HG03196 (cell line): ENCODE measurements around the gene PSMC1.

Experiments
- ATAC-seq: cut with Tn5 transposase; IDR thresholded peaks from one replicate; pipeline ENCODE4 v1.9.1; 2021; ENCODE audit not compliant: unreplicated experiment

The PSMC1 gene

DNA sequence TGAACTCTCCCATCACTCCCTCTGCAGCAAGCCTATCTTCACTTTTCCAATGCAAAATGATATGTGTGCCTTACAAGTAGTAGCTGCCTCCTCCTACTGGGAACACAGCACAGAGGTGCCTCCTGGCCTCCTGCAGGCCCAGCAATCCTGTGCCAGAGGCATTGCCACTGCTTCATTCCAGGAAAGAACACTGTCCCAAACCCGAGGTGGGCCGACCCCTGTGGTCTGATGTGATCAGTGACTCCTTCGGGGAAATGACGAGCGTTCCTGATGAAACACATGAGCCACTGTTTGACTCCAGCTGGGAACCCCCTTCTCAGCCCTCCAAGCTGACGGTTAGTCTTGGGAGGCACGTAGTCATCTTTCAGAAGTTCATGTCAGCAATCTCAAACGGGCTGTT is 19.5 kb downstream of the PSMC1 start:
- ATAC-seq: no peak

DNA sequence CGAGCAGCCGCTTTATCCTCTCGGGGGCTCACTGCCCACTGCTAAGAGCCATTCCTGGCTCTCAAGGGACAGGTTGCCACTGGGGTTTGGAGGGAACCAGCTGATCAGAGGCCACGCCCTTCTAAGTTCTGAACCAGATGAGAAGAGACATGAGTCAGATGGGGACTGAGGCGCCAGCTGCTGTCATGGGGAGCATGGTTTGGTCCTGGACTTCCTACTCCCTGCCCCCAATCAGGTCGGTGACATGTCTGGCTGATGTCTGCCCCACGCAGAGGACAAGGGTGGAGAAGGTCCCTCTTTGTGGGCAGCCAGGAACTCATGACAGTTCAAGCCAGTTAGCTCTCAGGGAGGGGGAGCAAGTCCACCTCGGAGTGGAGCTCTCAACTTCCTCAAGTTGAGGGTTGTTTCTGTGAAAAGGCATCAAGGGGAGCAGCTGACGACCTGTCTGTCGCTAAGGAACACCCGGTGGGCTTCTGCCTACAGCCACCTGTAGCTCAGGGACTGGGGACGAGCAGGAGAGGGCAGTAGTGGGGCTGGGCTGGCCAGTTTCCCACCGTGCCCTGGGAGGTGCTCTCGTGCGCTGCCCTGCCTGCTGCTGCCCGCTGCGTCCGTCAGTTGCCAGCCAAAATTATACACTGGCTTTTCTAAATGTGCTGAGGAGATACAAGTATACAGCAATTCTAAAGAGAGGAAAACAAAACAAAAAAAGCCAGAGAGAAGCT is 20.5 kb downstream of the PSMC1 start:
- no peak for ATAC-seq

DNA sequence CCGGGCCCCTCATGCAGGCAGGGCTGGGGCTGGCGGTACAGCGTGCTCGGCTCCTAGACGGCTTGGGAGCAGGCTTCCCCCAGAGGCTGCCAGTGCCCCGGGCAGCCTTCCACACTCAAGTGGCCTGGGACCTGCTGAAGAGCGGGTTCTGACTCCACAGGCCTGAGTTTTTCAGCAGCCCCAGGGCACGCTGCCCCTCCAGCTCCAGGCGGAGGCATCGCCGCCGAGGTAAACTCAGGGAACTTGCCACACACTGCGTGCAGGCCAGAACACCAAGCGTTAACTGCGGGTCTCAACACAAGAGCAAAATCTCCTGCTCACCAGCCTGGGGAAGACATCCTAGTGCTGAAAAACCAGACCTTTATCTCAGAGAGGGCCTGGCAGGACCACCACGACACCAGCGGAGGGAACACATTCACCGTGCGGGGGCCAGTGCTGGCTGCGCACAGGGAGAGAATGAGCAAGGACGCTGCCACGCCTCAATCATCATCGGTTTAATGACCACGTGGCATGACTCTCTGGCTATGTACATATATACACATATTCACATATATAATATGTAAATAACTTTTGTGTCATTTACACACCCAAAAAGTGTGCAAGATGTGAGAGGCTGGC is 21.3 kb downstream of the PSMC1 start:
- no peak for ATAC-seq

DNA sequence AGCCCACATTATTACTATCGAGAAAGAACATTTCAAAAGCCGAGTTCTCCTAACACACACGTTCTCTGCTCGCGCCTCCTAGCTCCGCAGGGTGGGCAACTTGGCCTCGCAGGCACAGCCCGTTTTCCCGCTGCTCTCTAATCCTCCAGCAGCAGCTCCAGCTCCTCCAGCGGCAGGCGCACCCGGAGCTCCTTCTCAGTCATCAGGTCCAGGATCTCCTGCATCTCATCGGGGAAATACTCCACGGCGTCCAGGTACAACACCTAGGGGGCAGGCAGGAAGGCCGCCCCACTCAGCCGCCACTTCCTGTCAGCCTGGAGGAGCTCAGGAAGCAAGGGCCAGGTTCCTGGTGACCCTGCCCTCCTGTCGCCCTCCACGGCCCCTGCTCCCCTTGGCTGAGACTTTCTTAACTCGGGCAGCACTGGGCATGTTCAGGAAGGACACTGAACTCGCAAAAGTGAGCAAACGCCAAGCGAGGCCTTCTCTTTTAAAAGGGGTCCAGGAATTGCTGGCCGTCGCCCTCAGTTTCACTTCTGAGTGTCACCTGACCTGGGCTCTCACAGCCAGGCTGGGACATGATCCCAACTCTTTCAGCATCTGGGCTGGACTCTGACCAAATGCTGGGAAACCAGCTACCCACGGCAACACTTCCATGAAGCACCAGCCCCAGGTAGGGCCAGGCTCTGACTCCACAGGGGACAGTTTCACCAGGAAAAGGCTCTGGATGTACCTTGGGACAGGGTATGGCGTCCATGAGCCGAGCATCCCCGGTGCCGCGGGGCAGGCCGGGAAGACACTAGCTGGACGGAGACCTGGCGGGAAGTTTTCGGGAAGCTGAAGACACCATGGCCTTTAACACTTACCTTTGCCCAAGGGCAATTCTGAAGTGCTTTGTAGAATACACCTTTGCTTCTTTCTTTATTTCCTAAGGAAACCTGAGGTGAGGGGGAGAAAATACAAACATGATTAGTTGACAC is 22.1 kb downstream of the PSMC1 start:
- no peak for ATAC-seq

DNA sequence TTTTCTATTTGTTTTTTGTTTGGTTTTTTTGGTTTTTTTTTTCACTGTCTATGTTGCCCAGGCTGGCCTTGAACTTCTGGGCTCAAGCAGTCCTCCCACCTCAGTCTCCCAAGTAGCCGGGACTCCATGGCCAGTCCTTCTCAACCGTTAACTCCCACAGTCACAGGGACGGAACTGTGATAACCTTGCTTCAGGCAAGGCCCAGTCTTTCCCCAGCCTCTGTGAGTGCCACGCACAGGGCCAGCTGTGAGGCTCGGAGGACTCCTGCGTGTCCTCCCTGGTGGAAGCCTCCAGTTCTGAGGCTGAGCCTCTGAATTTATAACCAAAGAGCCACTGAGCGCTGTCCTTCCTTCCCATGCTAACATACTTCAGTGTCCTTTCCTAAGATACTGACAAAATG is 23.7 kb downstream of the PSMC1 start:
- no peak for ATAC-seq

DNA sequence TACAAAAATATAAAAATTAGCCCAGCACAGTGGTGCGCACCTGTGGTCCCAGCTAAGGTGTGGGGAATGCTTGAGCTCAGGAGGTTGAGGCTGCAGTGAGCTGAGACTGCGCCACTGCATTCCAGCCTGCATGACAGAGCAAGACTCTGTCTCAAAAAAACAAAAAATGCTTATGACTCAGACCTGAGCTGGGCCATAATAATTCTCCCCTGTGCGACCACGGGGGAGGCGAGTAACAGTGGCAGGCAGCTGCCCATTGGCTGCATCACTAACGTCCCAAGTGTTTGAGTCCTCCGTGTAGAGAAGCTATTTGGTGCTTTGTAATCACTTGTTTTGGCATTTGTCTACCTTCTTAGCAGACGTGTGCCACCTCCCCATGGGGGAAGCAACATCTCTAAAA is 24.9 kb downstream of the PSMC1 start:
- ATAC-seq: no peak

DNA sequence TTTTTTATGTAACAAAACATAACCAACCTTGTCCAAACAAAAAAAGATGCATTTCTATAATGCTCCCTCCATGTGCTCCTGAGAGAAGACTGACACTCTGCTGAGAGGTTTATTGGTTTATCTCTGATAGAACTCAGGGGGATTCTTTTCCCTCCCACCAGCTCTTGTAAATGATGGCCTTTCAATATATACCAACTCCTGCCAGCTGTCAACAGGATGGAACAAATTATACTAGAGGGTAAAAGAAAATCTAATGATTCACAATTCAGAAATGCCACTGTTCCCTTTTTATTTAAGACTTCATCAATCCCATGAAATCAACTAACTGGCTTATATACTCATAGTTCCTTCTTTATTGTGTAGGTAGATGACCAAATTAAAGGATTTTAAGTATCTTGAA is 25.4 kb downstream of the PSMC1 start:
- ATAC-seq: no peak

DNA sequence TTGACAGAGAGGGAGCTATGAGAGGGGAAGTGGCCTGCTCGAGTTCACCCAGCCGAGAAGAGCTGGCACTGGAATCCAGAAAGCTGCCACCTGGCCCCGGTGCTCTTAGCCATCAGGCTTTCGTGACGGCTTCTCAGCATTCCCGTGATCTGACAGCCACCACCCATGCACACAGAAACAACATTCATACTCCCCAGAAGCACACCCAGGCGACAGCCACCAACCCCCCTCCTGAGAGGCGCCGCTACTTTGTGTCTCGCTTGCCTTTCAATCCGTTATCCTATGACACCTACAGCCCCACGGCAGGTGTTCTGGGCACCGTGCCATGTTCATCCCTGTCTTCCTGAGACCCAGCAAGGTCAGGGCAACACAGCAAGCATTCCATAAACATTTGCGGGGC is 31.4 kb downstream of the PSMC1 start:
- no peak for ATAC-seq

DNA sequence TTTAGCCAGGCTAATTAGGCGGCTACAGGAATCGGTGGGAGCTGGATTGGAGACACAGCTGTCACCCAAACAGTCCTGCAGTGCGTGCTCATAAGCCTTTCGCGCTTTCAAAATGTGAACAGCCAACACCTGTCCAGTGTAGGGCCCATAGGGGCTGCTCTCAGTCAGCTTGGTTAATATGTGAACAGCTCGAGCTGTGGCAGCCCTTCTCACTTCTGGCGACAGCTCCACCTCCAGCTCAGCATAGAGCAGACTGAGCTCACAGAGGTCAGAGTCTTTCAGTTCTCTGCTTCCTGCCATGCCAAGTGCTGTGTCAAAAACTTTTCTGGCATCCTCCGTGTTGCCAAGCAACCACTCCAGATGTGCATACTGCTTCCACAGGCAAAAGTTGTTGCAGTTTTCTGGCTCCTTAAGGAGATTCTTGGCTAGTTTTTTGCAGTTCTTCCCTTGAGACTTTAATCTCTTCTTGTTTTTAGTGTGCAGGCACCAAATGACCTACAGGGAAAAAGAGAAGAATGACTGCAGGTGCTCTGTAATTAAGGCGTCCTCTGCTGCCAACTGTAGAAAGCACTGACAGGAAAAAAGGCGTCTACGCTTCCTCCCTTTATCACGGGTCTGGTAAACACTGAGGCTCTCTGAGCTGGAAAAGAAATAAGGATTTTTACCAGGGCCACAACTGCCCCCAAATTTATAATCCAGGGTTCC is 32.5 kb downstream of the PSMC1 start:
- peak; percentile 78 for ATAC-seq

DNA sequence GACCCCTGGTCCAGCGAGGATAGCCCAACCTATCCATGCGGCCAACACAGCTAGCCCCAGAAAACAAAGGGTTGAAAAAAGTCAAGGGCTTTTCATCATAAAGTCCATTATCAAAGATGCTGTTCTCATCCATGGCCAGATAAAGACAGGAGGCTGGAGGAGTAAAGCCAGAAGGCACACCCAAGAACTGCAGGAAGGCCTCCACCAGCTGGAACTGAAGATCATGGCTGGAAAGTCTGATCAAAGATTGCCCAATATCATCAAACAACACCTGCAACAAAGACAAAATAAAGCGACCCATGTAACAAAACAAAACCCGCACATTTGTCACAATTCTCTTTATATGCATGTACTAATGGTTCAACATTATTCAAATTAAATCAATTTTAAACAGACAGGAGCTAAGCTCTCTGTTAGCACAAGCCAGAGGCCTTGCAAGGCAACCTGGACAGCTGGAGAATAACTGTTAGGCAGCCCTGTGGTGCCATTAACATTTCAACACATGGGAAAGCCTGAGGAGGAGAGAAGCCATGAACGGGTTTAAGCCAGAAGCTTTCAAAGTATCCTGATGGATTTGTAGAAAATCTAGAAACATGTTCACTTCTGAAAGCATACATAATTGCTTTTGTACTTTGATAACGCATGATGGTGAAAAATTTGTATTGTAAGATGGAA is 34.1 kb downstream of the PSMC1 start:
- ATAC-seq: no peak

DNA sequence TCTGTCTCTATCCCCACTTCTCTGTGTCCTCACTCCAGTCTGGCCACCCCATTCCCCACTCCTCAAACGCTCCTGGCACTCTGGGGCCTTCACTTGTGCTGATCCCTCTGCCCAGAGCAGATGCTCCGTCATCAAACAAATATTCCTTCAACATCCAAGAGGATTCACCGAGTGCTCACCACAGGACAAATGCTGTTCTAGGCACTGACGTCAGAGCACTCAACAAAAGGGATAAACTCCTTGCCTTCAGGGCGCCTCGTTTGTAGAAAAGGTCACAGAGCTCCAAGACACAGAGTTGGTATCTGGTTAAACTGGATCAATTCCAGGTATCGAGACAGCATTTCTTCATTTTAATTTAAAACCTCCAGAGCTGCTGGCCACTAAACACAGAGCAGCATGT is 35.3 kb downstream of the PSMC1 start:
- ATAC-seq: no peak

DNA sequence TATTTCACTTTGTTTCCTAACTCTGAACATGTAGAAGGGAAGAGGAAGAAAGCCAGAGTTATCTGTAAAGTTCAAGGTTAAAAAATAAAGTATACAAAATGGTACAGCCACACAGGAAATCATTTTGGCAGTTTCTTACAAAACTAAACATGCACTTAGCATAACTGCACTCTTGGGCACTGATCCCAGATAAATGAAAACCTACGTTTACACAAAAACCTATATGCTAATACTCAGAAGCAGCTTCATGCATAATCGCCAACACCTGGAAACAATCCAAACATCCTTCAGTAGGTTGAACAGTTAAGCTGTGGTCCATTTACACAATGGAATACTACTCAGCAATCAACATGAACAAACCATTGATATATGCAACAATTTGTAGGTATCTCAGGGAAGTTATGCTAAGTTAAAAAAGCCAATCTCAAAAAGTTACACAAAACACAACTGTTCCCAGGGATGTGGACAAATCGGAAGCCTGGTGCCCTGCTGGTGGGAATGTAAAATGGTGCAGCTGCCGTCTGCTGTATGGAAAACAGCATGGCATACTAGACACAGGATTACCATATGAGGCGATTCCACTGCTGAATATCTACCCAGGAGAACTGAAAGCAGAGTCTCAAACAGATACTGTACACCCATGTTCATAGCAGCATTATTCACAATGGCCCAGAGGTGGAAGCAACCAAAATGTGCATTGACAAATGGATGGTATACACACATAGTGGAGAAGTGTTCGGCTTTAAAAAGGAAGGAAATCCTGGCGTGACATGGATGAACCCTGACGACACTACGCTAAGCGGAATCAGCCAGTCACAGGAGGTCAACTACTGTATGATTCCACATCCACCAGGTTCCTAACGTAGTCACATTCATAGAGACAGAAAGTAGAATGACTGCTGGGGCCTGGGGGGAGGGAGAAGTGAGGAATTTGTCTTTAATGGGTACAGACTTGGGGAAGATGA is 37.7 kb downstream of the PSMC1 start:
- no peak for ATAC-seq

DNA sequence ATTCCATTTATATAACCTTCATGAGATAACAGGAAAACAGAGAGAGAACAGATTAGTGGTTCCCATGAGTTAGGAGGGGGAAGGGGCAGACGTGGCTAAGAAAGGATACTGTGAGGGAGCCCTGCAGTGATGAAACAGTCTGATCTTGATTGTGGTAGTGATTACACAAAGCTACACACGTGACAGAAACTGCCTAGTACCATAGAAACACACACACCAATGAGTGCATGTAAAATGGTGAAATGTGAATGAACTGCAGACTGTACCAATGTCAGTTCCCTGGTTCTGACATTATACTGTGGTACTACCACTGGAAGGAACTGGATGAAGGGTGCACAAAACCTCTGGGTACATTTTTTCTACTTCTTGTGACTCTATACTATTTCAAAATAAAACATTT is 38.5 kb downstream of the PSMC1 start:
- ATAC-seq: no peak

DNA sequence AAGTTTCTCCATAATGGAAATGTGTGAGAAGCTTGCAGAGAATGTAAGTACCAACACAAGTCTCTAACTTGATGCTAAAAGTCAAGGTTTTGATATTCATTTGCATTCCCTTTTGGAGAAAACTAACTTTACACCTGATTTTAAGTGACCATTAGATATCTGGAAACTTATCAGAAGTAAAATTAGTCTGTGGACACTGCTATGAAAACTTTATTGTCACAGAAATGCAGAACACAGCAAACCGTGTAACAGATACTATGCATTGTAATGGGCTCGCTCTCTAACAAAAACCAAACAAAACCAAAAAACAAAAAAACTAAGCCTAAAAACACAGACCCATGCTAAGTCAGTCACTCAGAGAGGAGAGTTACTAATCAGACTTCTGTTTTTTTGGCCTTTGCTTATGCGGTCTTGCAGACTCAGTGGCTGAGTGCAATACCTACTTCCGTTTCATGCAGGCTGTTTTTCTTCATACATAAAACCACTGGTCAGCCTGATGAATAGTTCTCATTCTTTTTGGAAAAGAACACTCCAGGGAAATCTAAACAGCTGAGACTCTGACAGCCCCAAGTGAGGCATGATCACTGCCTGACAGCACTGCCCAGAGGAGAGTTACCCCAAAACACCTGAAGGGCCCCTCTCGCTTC is 39.6 kb downstream of the PSMC1 start:
- ATAC-seq: no peak

DNA sequence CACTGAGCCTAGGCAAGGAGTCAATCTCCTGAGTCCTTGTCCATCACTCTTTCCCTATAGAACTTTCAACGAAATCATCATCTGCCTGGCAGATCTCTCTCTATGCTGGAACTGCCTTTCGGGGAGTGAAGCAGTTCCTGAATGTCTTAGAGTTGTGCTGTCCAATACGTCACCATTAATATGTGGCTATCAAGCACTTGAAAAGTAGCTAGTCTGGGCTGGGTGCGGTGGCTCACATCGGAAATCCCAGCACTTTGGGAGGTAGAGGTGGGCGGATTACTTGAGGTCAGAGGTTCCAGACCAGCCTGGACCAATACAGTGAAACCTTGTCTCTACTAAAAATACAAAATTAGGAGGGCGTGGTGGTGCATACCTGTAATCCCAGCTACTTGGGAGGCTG is 40.3 kb downstream of the PSMC1 start:
- ATAC-seq: no peak

DNA sequence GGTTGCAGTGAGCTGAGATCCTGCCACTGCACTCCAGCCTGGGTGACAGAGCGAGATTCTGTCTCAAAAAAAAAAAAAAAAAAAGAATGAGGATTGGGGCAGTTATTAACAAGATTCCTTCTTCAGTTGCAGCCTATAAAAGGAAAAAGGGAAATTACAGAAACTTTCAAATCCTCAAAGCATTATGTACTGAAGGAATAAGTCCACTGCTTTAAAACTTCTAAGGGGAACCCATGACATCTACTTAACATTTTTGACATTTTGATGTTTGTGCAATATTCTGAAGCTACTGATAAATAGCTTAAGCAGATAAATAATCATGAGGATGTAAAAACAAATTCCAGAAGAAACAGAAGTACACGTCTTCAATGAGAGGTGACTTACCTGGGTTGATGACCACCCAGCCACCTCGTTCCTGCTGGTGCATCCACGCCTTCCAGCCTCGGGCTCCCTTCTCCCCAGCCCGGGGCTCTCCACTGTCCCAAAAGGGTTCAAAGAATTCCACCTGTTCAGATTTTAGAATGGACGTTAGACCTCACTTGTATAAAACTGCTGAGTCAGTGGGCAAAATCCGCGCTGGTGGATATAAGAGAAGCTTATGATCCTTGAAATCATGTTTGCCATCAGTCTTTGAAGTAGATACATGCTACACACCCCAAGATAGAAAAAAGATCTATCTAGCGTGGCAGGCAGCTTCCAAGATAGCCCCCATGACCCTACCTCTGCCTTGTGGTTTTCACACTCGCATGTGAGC is 41.7 kb downstream of the PSMC1 start:
- ATAC-seq: no peak

DNA sequence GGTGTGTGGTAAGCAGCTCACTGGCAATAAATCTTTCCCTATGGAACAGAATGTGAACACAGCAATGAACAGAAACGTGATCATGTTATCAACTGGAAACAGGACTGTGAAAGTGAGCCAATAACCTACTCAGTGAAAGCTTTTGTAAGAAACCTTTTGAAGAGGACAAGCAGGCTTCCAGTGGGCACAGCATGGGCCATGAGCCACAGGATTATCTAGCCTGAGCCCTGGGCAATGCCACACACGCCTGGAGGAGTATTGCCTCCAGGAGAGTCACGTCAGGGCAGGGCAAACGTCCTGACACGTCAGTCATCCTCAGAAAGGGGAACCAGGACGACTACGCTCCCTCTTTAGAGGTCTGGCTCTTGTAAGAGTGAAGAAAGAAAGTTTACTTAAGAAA is 43.1 kb downstream of the PSMC1 start:
- ATAC-seq: no peak

DNA sequence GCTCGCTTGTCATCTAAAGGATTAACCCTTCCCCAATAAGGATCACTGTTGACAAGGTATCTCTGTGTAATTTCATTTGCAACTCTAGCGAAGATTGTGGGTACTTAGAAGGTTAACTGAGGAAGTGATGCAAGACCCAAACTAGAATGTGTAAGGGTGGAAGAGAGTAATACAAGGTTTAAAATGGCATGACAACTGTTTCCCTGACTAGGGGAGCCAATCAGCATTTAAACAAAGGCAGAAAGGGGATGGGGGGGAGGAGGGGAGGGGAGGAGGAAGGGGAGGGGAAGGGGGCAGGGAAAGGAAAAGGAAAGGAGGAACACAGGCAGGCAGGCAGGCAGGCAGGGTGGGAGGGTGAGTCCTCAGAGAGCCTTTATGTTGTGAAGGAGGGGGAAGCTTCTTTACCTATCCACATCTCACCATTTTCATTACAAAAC is 44.3 kb downstream of the PSMC1 start:
- no peak for ATAC-seq
